Astrocyte (in vitro differentiated cells and primary cell): ENCODE results near the gene IFNW1. TPM values are rescaled to one million over a fixed set of nuclear protein-coding genes. Genes with fewer than 3 reads are reported as not detected.

ENCODE experiments used
- DNase-seq: peaks from one replicate; pipeline ENCODE4 v3.0.0-alpha.2; 2010; ENCODE audit warnings: low read depth
- FAIRE-seq: peaks from 2 replicates; lab custom pipeline; 2011; peaks lifted over from hg19 to GRCh38; lab: Jason Lieb, UNC
- H2AFZ ChIP-seq: 2 replicates; pipeline ENCODE4 v1.6.0; 2012; ENCODE audit warnings: low read depth, low read length, inconsistent platforms
- H3K27ac ChIP-seq: 2 replicates; pipeline ENCODE4 v1.5.1; 2011; ENCODE audit warnings: low read depth, low read length, inconsistent platforms
- H3K27me3 ChIP-seq: 2 replicates; pipeline ENCODE4 v1.6.0; 2011; ENCODE audit warnings: low read length, inconsistent platforms; ENCODE audit not compliant: insufficient read depth
- H3K36me3 ChIP-seq: 2 replicates; pipeline ENCODE4 v1.5.1; 2011; ENCODE audit warnings: low read length, inconsistent platforms; ENCODE audit not compliant: insufficient read depth
- H3K4me1 ChIP-seq: 2 replicates; pipeline ENCODE4 v1.5.1; 2011; ENCODE audit warnings: low read length, inconsistent platforms; ENCODE audit not compliant: insufficient read depth
- H3K4me2 ChIP-seq: 2 replicates; pipeline ENCODE4 v1.6.0; 2012; ENCODE audit warnings: low read length, inconsistent platforms
- H3K4me3 ChIP-seq: 2 replicates; pipeline ENCODE4 v1.5.1; 2011; ENCODE audit warnings: low read depth, mild to moderate bottlenecking, low read length, inconsistent platforms; ENCODE audit not compliant: insufficient read depth
- H3K79me2 ChIP-seq: 2 replicates; pipeline ENCODE4 v1.6.0; 2012; ENCODE audit warnings: mild to moderate bottlenecking, low read length, inconsistent platforms; ENCODE audit not compliant: insufficient read depth
- H3K9ac ChIP-seq: 2 replicates; pipeline ENCODE4 v1.6.0; 2012; ENCODE audit warnings: mild to moderate bottlenecking, low read length, inconsistent platforms
- H3K9me3 ChIP-seq: 2 replicates; pipeline ENCODE4 v1.5.1; 2012; ENCODE audit warnings: low read depth, mild to moderate bottlenecking, low read length, inconsistent platforms; ENCODE audit not compliant: insufficient read depth
- H4K20me1 ChIP-seq: 2 replicates; pipeline ENCODE4 v1.6.0; 2012; ENCODE audit warnings: low read length, inconsistent platforms; ENCODE audit not compliant: insufficient read depth
- H3K27ac Mint-ChIP-seq: one replicate; pipeline ENCODE4 v1.8.0; 2021; ENCODE audit warnings: mild to moderate bottlenecking, mixed read lengths; ENCODE audit not compliant: unreplicated experiment
- H3K27me3 Mint-ChIP-seq: one replicate; pipeline ENCODE4 v1.8.0; 2021; ENCODE audit warnings: low read depth, mixed read lengths; ENCODE audit not compliant: unreplicated experiment
- H3K36me3 Mint-ChIP-seq: one replicate; pipeline ENCODE4 v1.8.0; 2021; ENCODE audit warnings: low read depth, mixed read lengths; ENCODE audit not compliant: unreplicated experiment
- H3K4me1 Mint-ChIP-seq: one replicate; pipeline ENCODE4 v1.8.0; 2021; ENCODE audit warnings: low read depth, mixed read lengths; ENCODE audit not compliant: unreplicated experiment
- H3K4me3 Mint-ChIP-seq: one replicate; pipeline ENCODE4 v1.8.0; 2021; ENCODE audit warnings: mild to moderate bottlenecking, moderate library complexity, mixed read lengths; ENCODE audit not compliant: unreplicated experiment
- H3K9me3 Mint-ChIP-seq: one replicate; pipeline ENCODE4 v1.8.0; 2021; ENCODE audit warnings: mild to moderate bottlenecking, mixed read lengths; ENCODE audit not compliant: unreplicated experiment
- EZH2 ChIP-seq: IDR thresholded peaks from 2 replicates; pipeline ENCODE4 v1.6.1; 2012; ENCODE audit warnings: mild to moderate bottlenecking, low read length, inconsistent platforms; ENCODE audit not compliant: insufficient read depth
- total RNA-seq: library from RNA; stranded (reverse); gene quantifications from 2 replicates; pipeline ENCODE4 v1.2.1, GENCODE V29; 2021
- TF ChIP-seq, protein P1 (sequence below): IDR thresholded peaks from 2 replicates; pipeline ENCODE4 v1.5.1; 2011; ENCODE audit warnings: low read depth, mild to moderate bottlenecking, inconsistent platforms, low read length, moderate library complexity; ENCODE audit not compliant: insufficient read depth

The IFNW1 gene
- total RNA-seq, 1 donor from 2014 or later: not detected

DNA sequence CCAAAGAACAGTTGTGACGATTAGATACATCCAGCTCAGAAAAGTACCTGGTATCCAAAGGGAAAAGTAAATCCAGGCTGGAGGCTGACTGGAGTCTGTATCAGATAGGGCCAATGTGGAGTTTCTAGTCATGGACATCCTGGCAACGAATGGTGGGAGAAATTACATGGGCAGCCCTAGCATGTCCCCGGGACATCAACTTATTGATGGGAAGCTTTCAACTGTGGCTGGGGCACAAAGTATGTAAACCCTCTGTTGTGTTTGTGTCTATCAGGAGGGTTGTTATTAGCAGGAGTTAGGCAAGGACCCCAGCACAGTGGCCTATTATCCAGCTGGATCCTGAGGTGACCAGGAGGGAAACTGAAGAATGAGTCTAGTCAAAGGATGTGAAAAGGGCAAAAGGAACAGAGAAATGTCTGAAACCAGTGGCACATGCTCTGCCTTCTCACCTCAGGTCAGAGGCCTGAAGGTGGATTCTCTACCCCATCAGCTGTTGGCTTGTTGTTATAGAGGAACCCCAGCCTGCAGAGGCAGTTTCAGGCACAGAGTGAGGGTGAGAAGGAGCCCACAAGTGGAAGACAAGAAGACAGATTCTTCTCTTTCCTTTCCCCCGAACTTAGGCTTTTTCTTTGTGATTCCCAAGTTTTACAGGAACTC, 19.9 kb downstream of the IFNW1 start:
- no peaks in the 10 kb centered on the region for H3K36me3 Mint-ChIP-seq
- H3K27me3 Mint-ChIP-seq: no peaks in the 10 kb centered on the region
- FAIRE-seq (no peak), DNase-seq (no peak)
- no peak overlapping the region for H3K27ac Mint-ChIP-seq
- Histone ChIP-seq H3K27ac (no peak overlapping the region), H3K79me2 (no peaks in the 10 kb centered on the region), H4K20me1 (no peaks in the 10 kb centered on the region), H3K9ac (no peak overlapping the region), H3K4me2 (no peak overlapping the region), H3K36me3 (no peaks in the 10 kb centered on the region), H3K27me3 (no peaks in the 10 kb centered on the region), H2AFZ (no peak overlapping the region), H3K4me1 (no peaks in the 10 kb centered on the region), H3K4me3 (no peak overlapping the region), H3K9me3 (no peaks in the 10 kb centered on the region)
- no peak overlapping the region for H3K4me3 Mint-ChIP-seq
- no peak for TF ChIP-seq EZH2
- peaks cover 2% of the 10 kb centered on the region for H3K9me3 Mint-ChIP-seq
- H3K4me1 Mint-ChIP-seq: peaks cover 3% of the 10 kb centered on the region

DNA sequence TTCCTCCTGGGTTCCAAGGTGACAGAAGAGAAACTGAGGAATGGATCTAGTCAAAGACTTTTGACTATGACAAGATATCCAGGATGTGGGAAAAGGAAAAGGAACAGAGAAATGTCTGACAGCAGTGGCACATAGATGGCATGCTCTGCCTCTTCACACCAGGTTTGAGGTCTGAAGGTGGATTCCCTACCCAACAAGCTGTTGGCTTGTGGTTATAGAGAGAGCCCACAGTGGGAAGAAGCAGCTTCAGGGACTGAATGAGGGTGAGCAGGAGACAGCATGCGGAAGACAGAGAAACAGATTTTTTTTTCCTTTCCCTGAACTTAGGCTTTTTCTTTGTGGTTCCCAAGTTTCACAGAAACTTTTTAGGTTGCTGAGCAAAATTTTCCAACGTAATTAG, 20.6 kb downstream of the IFNW1 start:
- H3K36me3 Mint-ChIP-seq: no peaks in the 10 kb centered on the region
- Histone ChIP-seq H3K9ac (no peak overlapping the region), H3K27ac (no peak overlapping the region), H3K9me3 (no peaks in the 10 kb centered on the region), H3K4me2 (no peak overlapping the region), H3K36me3 (no peaks in the 10 kb centered on the region), H3K4me1 (no peaks in the 10 kb centered on the region), H4K20me1 (no peaks in the 10 kb centered on the region), H3K4me3 (no peak overlapping the region), H3K79me2 (no peaks in the 10 kb centered on the region), H3K27me3 (no peaks in the 10 kb centered on the region), H2AFZ (no peak overlapping the region)
- peaks cover 3% of the 10 kb centered on the region for H3K4me1 Mint-ChIP-seq
- H3K9me3 Mint-ChIP-seq: peaks cover 2% of the 10 kb centered on the region
- H3K27me3 Mint-ChIP-seq: no peaks in the 10 kb centered on the region
- FAIRE-seq (no peak), DNase-seq (no peak)
- no peak overlapping the region for H3K27ac Mint-ChIP-seq
- H3K4me3 Mint-ChIP-seq: no peak overlapping the region
- TF ChIP-seq, protein P1, sequence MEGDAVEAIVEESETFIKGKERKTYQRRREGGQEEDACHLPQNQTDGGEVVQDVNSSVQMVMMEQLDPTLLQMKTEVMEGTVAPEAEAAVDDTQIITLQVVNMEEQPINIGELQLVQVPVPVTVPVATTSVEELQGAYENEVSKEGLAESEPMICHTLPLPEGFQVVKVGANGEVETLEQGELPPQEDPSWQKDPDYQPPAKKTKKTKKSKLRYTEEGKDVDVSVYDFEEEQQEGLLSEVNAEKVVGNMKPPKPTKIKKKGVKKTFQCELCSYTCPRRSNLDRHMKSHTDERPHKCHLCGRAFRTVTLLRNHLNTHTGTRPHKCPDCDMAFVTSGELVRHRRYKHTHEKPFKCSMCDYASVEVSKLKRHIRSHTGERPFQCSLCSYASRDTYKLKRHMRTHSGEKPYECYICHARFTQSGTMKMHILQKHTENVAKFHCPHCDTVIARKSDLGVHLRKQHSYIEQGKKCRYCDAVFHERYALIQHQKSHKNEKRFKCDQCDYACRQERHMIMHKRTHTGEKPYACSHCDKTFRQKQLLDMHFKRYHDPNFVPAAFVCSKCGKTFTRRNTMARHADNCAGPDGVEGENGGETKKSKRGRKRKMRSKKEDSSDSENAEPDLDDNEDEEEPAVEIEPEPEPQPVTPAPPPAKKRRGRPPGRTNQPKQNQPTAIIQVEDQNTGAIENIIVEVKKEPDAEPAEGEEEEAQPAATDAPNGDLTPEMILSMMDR: no peak
- TF ChIP-seq EZH2: no peak

DNA sequence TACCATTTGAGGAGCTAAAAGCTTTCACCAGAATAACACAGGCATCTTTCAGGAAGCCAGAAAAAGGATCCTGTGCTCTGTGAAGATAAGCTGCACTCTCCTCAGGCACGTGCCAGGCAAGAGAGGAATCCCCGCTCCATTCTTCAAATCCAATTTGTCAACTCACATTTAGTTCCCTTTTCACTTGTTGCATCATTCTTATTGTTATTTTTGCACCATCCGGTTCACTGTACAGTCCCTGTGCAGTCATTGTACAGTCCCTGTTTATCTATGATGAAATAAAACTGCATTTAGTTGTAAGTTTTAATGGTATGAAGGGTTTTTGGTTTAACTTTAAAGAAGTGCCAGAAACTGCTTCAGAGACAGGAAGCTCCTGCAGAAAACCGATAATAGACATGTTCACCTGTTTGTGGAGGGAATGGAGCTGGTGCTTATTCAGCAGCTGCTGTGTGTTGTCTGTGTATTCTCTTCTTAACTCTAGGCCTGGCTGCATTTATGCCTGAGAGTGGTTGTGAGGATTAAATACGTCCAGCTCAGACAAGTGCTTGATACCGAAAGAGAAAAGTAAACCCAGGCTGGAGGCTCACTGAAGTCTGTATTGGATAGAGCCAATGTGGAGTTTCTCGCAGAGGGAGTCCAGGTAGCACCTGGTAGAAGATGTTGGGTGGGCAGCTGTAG, 22.4 kb downstream of the IFNW1 start:
- Mint-ChIP-seq H3K36me3 (no peaks in the 10 kb centered on the region), H3K9me3 (peaks cover 2% of the 10 kb centered on the region), H3K27ac (no peak overlapping the region), H3K4me3 (no peak overlapping the region), H3K27me3 (no peaks in the 10 kb centered on the region), H3K4me1 (peaks cover 3% of the 10 kb centered on the region)
- no peak for FAIRE-seq
- H3K4me1 ChIP-seq: no peaks in the 10 kb centered on the region
- H3K4me2 ChIP-seq: no peak overlapping the region
- no peaks in the 10 kb centered on the region for H3K79me2 ChIP-seq
- H3K36me3 ChIP-seq: no peaks in the 10 kb centered on the region
- H3K27me3 ChIP-seq: no peaks in the 10 kb centered on the region
- no peak overlapping the region for H3K9ac ChIP-seq
- no peak for DNase-seq
- TF ChIP-seq, protein P1: no peak
- TF ChIP-seq EZH2: no peak
- H4K20me1 ChIP-seq: no peaks in the 10 kb centered on the region
- no peak overlapping the region for H2AFZ ChIP-seq
- no peak overlapping the region for H3K27ac ChIP-seq
- no peak overlapping the region for H3K4me3 ChIP-seq
- H3K9me3 ChIP-seq: no peaks in the 10 kb centered on the region
